ENCODE results near the gene UBXN2A.
A peak's percentile ranks its signal among the peaks of the same experiment; 100 is the strongest.

Gene UBXN2A

GRCh38 chr2:24048769-24049484 is 108.7 kb downstream of the UBXN2A start:
- Histone ChIP-seq H3K27me3 (ENCODE audit: control insufficient read depth in 1 of 2, insufficient read depth in 1 of 2, low read length in 2 of 2) (no peaks in the 10 kb centered on the region), H3K36me3 (ENCODE audit: control insufficient read depth in 1 of 2, insufficient read depth in 2 of 2, low read depth in 1 of 2, low read length in 2 of 2) (peaks cover 0 to 3% of the 10 kb centered on the region in 2 experiments), H4K8ac (ENCODE audit: low read length) (no peak overlapping the region), H4K91ac (ENCODE audit: low read length) (no peak overlapping the region), H3K27ac (ENCODE audit: low read length, poor library complexity, severe bottlenecking) (no peak overlapping the region), H2BK120ac (ENCODE audit: low read depth, low read length) (no peak overlapping the region), H3K79me1 (replicated peaks; ENCODE audit: low read length, poor library complexity, severe bottlenecking) (peaks cover 8% of the 10 kb centered on the region), H3K9ac (ENCODE audit: low read length) (peak overlapping the region; percentile 45), H2BK12ac (ENCODE audit: low read length in 2 of 2) (no peak overlapping the region), H2BK15ac (ENCODE audit: low read depth, poor library complexity, severe bottlenecking) (peak overlapping the region; percentile 16), H3K9me3 (ENCODE audit: control insufficient read depth, low read length) (no peaks in the 10 kb centered on the region), H2BK5ac (ENCODE audit: low read depth, low read length, poor library complexity, severe bottlenecking) (no peak overlapping the region), H3K14ac (ENCODE audit: low read length in 2 of 2) (no peak overlapping the region), H2AK5ac (ENCODE audit: low read length, severe bottlenecking) (no peak overlapping the region), H3K4me1 (ENCODE audit: control insufficient read depth, insufficient read depth, low read depth, low read length) (peaks cover 6% of the 10 kb centered on the region), H3K4me3 (ENCODE audit: insufficient read depth in 1 of 2, low read depth in 1 of 2, low read length in 2 of 2) (peak overlapping the region; percentile 65 to 77), H3K18ac (ENCODE audit: low read depth in 1 of 2, low read length in 2 of 2) (no peak overlapping the region), H3K4me2 (ENCODE audit: low read length, poor library complexity, severe bottlenecking) (peak overlapping the region; percentile 87), H3K4ac (ENCODE audit: low read depth in 1 of 2, low read length in 2 of 2) (no peak overlapping the region), H2AFZ (ENCODE audit: low read depth, low read length) (no peak overlapping the region), H3K23ac (ENCODE audit: low read length in 2 of 2) (no peak overlapping the region)
- WGBS = 75% methylated on average over 16 of the region's 23 CpGs
- no peak for DNase-seq

- Histone ChIP-seq H2BK120ac (ENCODE audit: low read depth, low read length) (peak within 1 kb of the TSS; percentile 77), H3K27me3 (ENCODE audit: control insufficient read depth in 1 of 2, insufficient read depth in 1 of 2, low read length in 2 of 2) (no peaks in the 10 kb centered on the region), H3K23ac (ENCODE audit: low read length in 2 of 2) (no peak within 1 kb of the TSS)
Observed at GRCh38 chr2:24049485-24050021, 109.3 kb downstream of the UBXN2A start, which contains the start of gene FKBP1B. Gene FKBP1B, plus strand, starts transcription at chr2:24049741. Its CDS starts 109 bp downstream, at chr2:24049850.

DNA sequence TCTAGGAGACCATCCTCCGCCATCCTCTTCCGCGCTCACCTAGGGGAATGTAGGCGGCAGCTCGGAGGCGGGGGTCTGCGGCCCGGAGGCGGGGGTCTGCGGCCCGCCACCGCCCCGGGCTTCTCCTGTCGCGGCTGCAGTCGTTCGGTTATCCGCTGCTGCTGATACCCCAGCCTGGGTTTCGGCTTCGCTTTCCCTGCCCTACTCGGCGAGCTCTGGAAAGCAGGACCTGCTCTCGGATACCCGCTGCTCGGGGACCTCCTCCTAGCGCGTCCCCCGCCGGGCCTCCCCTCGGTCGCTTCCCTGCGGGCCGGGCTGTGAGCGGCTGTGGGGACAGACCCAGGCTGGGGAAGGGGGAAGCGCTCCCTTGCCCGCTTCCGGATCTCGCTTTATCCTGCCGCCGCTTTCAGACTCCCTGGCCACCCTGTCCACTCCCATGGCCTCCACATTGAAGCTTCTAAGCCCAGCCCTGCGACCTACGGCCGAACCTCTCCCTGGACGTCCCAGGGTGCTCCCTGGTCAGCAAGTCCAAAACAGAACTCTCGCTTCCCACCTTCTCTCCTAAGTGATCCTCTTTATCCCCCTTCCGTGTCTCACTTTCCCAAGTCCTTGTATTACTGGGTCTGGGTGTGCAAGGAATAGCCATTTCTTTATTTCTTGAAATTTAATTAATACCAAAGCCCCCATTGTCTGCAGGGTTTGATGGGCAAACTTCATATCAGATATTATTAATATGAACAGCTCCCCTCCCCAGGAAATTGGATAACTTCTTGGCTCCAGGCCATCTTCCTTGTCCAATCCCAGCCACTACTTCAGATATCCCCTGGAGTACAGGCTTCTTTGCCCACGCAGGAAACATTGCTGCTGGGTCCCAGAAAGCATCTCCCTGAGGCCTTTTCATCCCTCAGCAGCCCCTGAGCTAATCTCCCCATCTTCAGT is 110.0 kb downstream of the UBXN2A start:
- H3K23ac ChIP-seq (ENCODE audit: low read length in 2 of 2) = no peak overlapping the region
- WGBS = 2% methylated on average over 44 of the region's 47 CpGs
- DNase-seq = peak; percentile 34

More at GRCh38 chr2:24049485-24050021, 109.3 kb downstream of the UBXN2A start, which contains the start of gene FKBP1B:
- H4K8ac ChIP-seq (ENCODE audit: low read length) = no peak within 1 kb of the TSS
- no peak within 1 kb of the TSS for H2BK12ac ChIP-seq (ENCODE audit: low read length in 2 of 2)
- peak within 1 kb of the TSS in 1 of 2 experiments; percentile 32 for H3K4ac ChIP-seq (ENCODE audit: low read depth in 1 of 2, low read length in 2 of 2)
- H2AFZ ChIP-seq (ENCODE audit: low read depth, low read length) = peak within 1 kb of the TSS; percentile 76
- no peaks in the 10 kb centered on the region for H3K9me3 ChIP-seq (ENCODE audit: control insufficient read depth, low read length)
- H3K18ac ChIP-seq (ENCODE audit: low read depth in 1 of 2, low read length in 2 of 2) = no peak within 1 kb of the TSS
- H3K36me3 ChIP-seq (ENCODE audit: control insufficient read depth in 1 of 2, insufficient read depth in 2 of 2, low read depth in 1 of 2, low read length in 2 of 2) = peaks cover 0 to 8% of the 10 kb centered on the region in 2 experiments
- peak within 1 kb of the TSS; percentile 58 for H3K9ac ChIP-seq (ENCODE audit: low read length)
- H3K4me2 ChIP-seq (ENCODE audit: low read length, poor library complexity, severe bottlenecking) = peak within 1 kb of the TSS; percentile 87
- peak; percentile 58 for DNase-seq
- no peak within 1 kb of the TSS for H3K27ac ChIP-seq (ENCODE audit: low read length, poor library complexity, severe bottlenecking)
- H3K14ac ChIP-seq (ENCODE audit: low read length in 2 of 2) = no peak within 1 kb of the TSS
- H2BK15ac ChIP-seq (ENCODE audit: low read depth, poor library complexity, severe bottlenecking) = peak within 1 kb of the TSS; percentile 16
- H3K79me1 ChIP-seq (replicated peaks; ENCODE audit: low read length, poor library complexity, severe bottlenecking) = peaks cover 8% of the 10 kb centered on the region
- no peak within 1 kb of the TSS for H2BK5ac ChIP-seq (ENCODE audit: low read depth, low read length, poor library complexity, severe bottlenecking)
- 0% methylated on average over 45 of the region's 52 CpGs for WGBS
- peak within 1 kb of the TSS; percentile 65 to 77 for H3K4me3 ChIP-seq (ENCODE audit: insufficient read depth in 1 of 2, low read depth in 1 of 2, low read length in 2 of 2)
- H4K91ac ChIP-seq (ENCODE audit: low read length) = no peak within 1 kb of the TSS
- H3K4me1 ChIP-seq (ENCODE audit: control insufficient read depth, insufficient read depth, low read depth, low read length) = peaks cover 6% of the 10 kb centered on the region
- no peak within 1 kb of the TSS for H2AK5ac ChIP-seq (ENCODE audit: low read length, severe bottlenecking)

More for the DNA sequence above, 110.0 kb downstream of the UBXN2A start:
- H3K14ac ChIP-seq (ENCODE audit: low read length in 2 of 2) = no peak overlapping the region
- no peak overlapping the region for H3K27ac ChIP-seq (ENCODE audit: low read length, poor library complexity, severe bottlenecking)
- no peak overlapping the region for H2BK12ac ChIP-seq (ENCODE audit: low read length in 2 of 2)
- H3K79me1 ChIP-seq (replicated peaks; ENCODE audit: low read length, poor library complexity, severe bottlenecking) = peaks cover 8% of the 10 kb centered on the region
- no peaks in the 10 kb centered on the region for H3K27me3 ChIP-seq (ENCODE audit: control insufficient read depth in 1 of 2, insufficient read depth in 1 of 2, low read length in 2 of 2)
- H3K4ac ChIP-seq (ENCODE audit: low read depth in 1 of 2, low read length in 2 of 2) = peak overlapping the region in 1 of 2 experiments; percentile 32
- H2BK5ac ChIP-seq (ENCODE audit: low read depth, low read length, poor library complexity, severe bottlenecking) = no peak overlapping the region
- H4K8ac ChIP-seq (ENCODE audit: low read length) = no peak overlapping the region
- H2BK120ac ChIP-seq (ENCODE audit: low read depth, low read length) = peak overlapping the region; percentile 77
- no peak overlapping the region for H3K18ac ChIP-seq (ENCODE audit: low read depth in 1 of 2, low read length in 2 of 2)
- no peak overlapping the region for H2BK15ac ChIP-seq (ENCODE audit: low read depth, poor library complexity, severe bottlenecking)
- peaks cover 0 to 12% of the 10 kb centered on the region in 2 experiments for H3K36me3 ChIP-seq (ENCODE audit: control insufficient read depth in 1 of 2, insufficient read depth in 2 of 2, low read depth in 1 of 2, low read length in 2 of 2)
- H2AFZ ChIP-seq (ENCODE audit: low read depth, low read length) = peak overlapping the region; percentile 76
- H4K91ac ChIP-seq (ENCODE audit: low read length) = no peak overlapping the region
- H3K4me2 ChIP-seq (ENCODE audit: low read length, poor library complexity, severe bottlenecking) = peak overlapping the region; percentile 87
- no peaks in the 10 kb centered on the region for H3K9me3 ChIP-seq (ENCODE audit: control insufficient read depth, low read length)
- peak overlapping the region; percentile 58 for H3K9ac ChIP-seq (ENCODE audit: low read length)
- no peak overlapping the region for H2AK5ac ChIP-seq (ENCODE audit: low read length, severe bottlenecking)
- H3K4me1 ChIP-seq (ENCODE audit: control insufficient read depth, insufficient read depth, low read depth, low read length) = peaks cover 6% of the 10 kb centered on the region
- H3K4me3 ChIP-seq (ENCODE audit: insufficient read depth in 1 of 2, low read depth in 1 of 2, low read length in 2 of 2) = peak overlapping the region; percentile 65 to 77
